Endothelial cell of umbilical vein (primary cell): ENCODE measurements around the gene MTRF1.

Experiments
- EZH2 ChIP-seq: IDR thresholded peaks from 2 replicates; pipeline ENCODE4 v1.6.1; 2012; ENCODE audit warnings: borderline replicate concordance, low read depth, mild to moderate bottlenecking, moderate library complexity, low read length, inconsistent platforms; ENCODE audit not compliant: severe bottlenecking
- TF ChIP-seq, protein P1 (sequence below), 2 donors: IDR thresholded peaks; 1 replicate in 1 of 2; 2 replicates in 1 of 2; pipeline ENCODE4 v1.5.1; 2011; ENCODE audit warnings: low read length in 2 of 2, mild to moderate bottlenecking in 2 of 2, moderate library complexity in 2 of 2, control low read depth in 1 of 2, inconsistent platforms in 1 of 2, low read depth in 1 of 2; ENCODE audit not compliant: insufficient read depth in 1 of 2; ENCODE audit errors: extremely low read depth in 1 of 2

DNA sequence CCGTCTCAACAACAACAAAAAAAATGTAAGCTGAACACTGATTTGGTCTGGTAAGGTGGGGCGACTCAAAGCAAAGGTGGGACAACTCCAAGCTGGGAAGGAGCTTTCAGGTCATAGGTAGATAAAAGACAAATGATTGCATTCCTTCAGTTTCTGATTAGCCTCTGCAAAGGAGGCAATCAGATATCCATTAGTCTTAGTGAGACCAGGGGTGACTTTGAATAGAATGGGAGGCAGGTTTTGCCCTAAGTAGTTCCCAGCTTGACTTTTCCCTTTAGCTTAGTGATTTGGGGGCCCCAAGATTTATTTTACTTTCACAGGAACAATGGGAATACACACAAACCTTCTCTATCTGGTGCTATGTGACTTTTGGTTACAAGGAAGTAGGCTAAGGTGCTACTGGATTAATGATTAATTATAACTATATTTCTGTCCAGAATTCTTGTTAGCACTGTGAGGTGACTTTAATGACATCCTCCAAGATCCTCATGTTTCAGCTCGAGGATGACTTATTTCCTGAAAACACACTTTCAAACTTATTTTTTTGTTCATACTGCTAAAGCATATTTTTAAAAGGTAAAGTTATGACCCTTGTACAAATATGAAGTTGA, 10.6 kb upstream of the MTRF1 start:
- TF ChIP-seq, protein P1, sequence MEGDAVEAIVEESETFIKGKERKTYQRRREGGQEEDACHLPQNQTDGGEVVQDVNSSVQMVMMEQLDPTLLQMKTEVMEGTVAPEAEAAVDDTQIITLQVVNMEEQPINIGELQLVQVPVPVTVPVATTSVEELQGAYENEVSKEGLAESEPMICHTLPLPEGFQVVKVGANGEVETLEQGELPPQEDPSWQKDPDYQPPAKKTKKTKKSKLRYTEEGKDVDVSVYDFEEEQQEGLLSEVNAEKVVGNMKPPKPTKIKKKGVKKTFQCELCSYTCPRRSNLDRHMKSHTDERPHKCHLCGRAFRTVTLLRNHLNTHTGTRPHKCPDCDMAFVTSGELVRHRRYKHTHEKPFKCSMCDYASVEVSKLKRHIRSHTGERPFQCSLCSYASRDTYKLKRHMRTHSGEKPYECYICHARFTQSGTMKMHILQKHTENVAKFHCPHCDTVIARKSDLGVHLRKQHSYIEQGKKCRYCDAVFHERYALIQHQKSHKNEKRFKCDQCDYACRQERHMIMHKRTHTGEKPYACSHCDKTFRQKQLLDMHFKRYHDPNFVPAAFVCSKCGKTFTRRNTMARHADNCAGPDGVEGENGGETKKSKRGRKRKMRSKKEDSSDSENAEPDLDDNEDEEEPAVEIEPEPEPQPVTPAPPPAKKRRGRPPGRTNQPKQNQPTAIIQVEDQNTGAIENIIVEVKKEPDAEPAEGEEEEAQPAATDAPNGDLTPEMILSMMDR (IDR thresholded peaks at IDR 0.05; ENCODE audit: extremely low read depth in 1 of 2, insufficient read depth in 1 of 2, low read depth in 1 of 2, low read length in 2 of 2) = no peak
- TF ChIP-seq EZH2 = no peak
